Neural cell (in vitro differentiated cells): ENCODE measurements around the gene SSX2IP. TPM values are rescaled to one million over a fixed set of nuclear protein-coding genes. Genes with fewer than 3 reads are reported as not detected.

Source experiments
- H2AFZ ChIP-seq: fragments of 200-600, 300-800 bp; sonication (generic), shearing (Covaris generic); 2 replicates; pipeline ENCODE4 v1.6.0; 2014; ENCODE audit warnings: low read depth, mild to moderate bottlenecking, antibody characterized with exemption, low read length, moderate library complexity
- H3F3A ChIP-seq: fragments of 200-600 bp; shearing (Covaris generic); 2 replicates; pipeline ENCODE4 v1.6.1; 2016; ENCODE audit warnings: mild to moderate bottlenecking, moderate library complexity, mixed read lengths, antibody characterized with exemption, low read length; ENCODE audit not compliant: insufficient read depth, poor library complexity, severe bottlenecking
- H3K27ac ChIP-seq: fragments of 200-600, 300-800 bp; sonication (generic), shearing (Covaris generic); 2 replicates; pipeline ENCODE4 v1.5.1; 2014; ENCODE audit warnings: mild to moderate bottlenecking, low read length, moderate library complexity
- H3K27me3 ChIP-seq: fragments of 300-800, 200-600 bp; sonication (generic), shearing (Covaris generic); 2 replicates; pipeline ENCODE4 v1.6.0; 2014; ENCODE audit warnings: mild to moderate bottlenecking, low read depth, low read length, moderate library complexity; ENCODE audit not compliant: insufficient read depth
- H3K36me3 ChIP-seq: fragments of 300-800, 200-600 bp; sonication (generic), shearing (Covaris generic); 2 replicates; pipeline ENCODE4 v1.5.1; 2014; ENCODE audit warnings: mild to moderate bottlenecking, antibody characterized with exemption, low read length, moderate library complexity; ENCODE audit not compliant: insufficient read depth
- H3K4me2 ChIP-seq: fragments of 300-800, 200-600 bp; sonication (generic), shearing (Covaris generic); 2 replicates; pipeline ENCODE4 v1.6.0; 2014; ENCODE audit warnings: mild to moderate bottlenecking, low read length
- H3K4me3 ChIP-seq: fragments of 300-800, 200-600 bp; sonication (generic), shearing (Covaris generic); 2 replicates; pipeline ENCODE4 v1.5.1; 2014; ENCODE audit warnings: mild to moderate bottlenecking, low read length, moderate library complexity
- H3K79me2 ChIP-seq: fragments of 200-600 bp; shearing (Covaris generic); replicated peaks from 2 replicates; pipeline ENCODE4 v1.6.0; 2014; ENCODE audit warnings: mild to moderate bottlenecking, low read length, moderate library complexity; ENCODE audit not compliant: insufficient read depth
- H3K9ac ChIP-seq: fragments of 300-800, 200-600 bp; sonication (generic), shearing (Covaris generic); 2 replicates; pipeline ENCODE4 v1.6.1; 2016; ENCODE audit warnings: mild to moderate bottlenecking, low read length, mixed read lengths
- H3K9me2 ChIP-seq: fragments of 200-600 bp; shearing (Covaris generic); 2 replicates; pipeline ENCODE4 v1.6.1; 2016; ENCODE audit warnings: mild to moderate bottlenecking, low read length, mixed read lengths; ENCODE audit not compliant: insufficient read depth
- H3K9me3 ChIP-seq: fragments of 200-600, 300-800 bp; sonication (generic), shearing (Covaris generic); 2 replicates; pipeline ENCODE4 v1.6.1; 2016; ENCODE audit warnings: mild to moderate bottlenecking, mixed run types, low read length, moderate library complexity, mixed read lengths
- H4K20me1 ChIP-seq: fragments of 200-600 bp; shearing (Covaris generic); 2 replicates; pipeline ENCODE4 v1.6.1; 2016; ENCODE audit warnings: mild to moderate bottlenecking, mixed run types; ENCODE audit not compliant: insufficient read depth
- EP300 ChIP-seq: fragments of 450-650 bp; conservative IDR thresholded peaks from 2 replicates; pipeline ENCODE4 v1.6.1; 2014; ENCODE audit warnings: antibody characterized with exemption, mild to moderate bottlenecking, moderate library complexity; ENCODE audit not compliant: poor library complexity, severe bottlenecking
- EZH2 ChIP-seq: fragments of 200-600, 300-800 bp; shearing (Covaris generic), sonication (generic); IDR thresholded peaks from 2 replicates; pipeline ENCODE4 v1.6.1; 2014; ENCODE audit warnings: antibody characterized with exemption, low read length, borderline replicate concordance, mild to moderate bottlenecking; ENCODE audit not compliant: insufficient read depth, poor library complexity, severe bottlenecking
- MXI1 ChIP-seq: fragments of 450-650 bp; conservative IDR thresholded peaks from 2 replicates; pipeline ENCODE4 v1.6.1; 2014; ENCODE audit warnings: antibody characterized with exemption, mild to moderate bottlenecking; ENCODE audit not compliant: poor library complexity, severe bottlenecking
- POLR2AphosphoS5 ChIP-seq: IDR thresholded peaks from 2 replicates; pipeline ENCODE4 v1.6.1; 2012
- RAD21 ChIP-seq: fragments of 450-650 bp; conservative IDR thresholded peaks from 2 replicates; pipeline ENCODE4 v1.6.1; 2014; ENCODE audit warnings: antibody characterized with exemption, mild to moderate bottlenecking, moderate library complexity
- SMC3 ChIP-seq: fragments of 450-650 bp; conservative IDR thresholded peaks from 2 replicates; pipeline ENCODE4 v1.6.1; 2014; ENCODE audit warnings: antibody characterized with exemption, mild to moderate bottlenecking, moderate library complexity; ENCODE audit not compliant: poor library complexity
- TAF1 ChIP-seq: IDR thresholded peaks from 2 replicates; pipeline ENCODE4 v1.6.1; 2012; ENCODE audit warnings: low read depth
- polyA plus RNA-seq: library from polyadenylated mRNA; depleted of rRNA; stranded (reverse); fragments of >200 nt; gene quantifications from 2 replicates; pipeline ENCODE4 v1.2.3, GENCODE V29; 2014
- TF ChIP-seq, protein P1 (sequence below): fragments of 450-650 bp; IDR thresholded peaks from 2 replicates; pipeline ENCODE4 v1.5.1; 2014; ENCODE audit warnings: antibody characterized with exemption, mild to moderate bottlenecking, moderate library complexity; ENCODE audit not compliant: poor library complexity, severe bottlenecking
- TF ChIP-seq, protein P2 (sequence below): IDR thresholded peaks from 2 replicates; pipeline ENCODE4 v1.6.1; 2012; ENCODE audit warnings: borderline replicate concordance

SSX2IP gene
- polyA plus RNA-seq, 1 donor from 2014 or later = 21.7 TPM

DNA sequence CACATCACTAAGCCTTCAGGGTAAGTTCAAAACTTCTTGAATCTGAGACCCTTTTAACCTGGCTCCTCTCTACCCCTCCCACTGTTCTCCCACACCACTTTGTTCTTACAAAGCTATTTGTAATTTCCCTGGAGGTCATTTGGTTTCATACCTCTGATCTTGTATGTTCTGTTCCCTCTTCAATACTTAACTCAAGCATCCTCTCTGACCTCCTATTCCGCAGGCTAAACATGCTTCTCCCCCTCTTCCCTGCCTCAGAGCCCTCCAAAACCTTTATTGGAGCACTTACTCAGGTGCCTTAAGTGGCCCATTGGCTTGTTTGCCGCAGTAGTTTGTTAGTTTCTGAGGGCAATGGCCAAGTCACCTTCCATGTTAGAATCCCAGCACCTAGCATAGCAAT lies 54.8 kb downstream of the SSX2IP start:
- Histone ChIP-seq H3K9me2 (no peaks in the 10 kb centered on the region), H3K4me2 (no peak overlapping the region), H3K9ac (no peak overlapping the region), H3K9me3 (no peaks in the 10 kb centered on the region), H3K27ac (no peak overlapping the region), H3F3A (no peaks in the 10 kb centered on the region), H3K36me3 (no peaks in the 10 kb centered on the region), H3K79me2 (no peaks in the 10 kb centered on the region), H2AFZ (no peak overlapping the region), H4K20me1 (no peaks in the 10 kb centered on the region), H3K4me3 (no peak overlapping the region), H3K27me3 (no peaks in the 10 kb centered on the region)
- no peak for TF ChIP-seq MXI1
- no peak for TF ChIP-seq EZH2
- no peak for TF ChIP-seq TAF1
- TF ChIP-seq, protein P1, sequence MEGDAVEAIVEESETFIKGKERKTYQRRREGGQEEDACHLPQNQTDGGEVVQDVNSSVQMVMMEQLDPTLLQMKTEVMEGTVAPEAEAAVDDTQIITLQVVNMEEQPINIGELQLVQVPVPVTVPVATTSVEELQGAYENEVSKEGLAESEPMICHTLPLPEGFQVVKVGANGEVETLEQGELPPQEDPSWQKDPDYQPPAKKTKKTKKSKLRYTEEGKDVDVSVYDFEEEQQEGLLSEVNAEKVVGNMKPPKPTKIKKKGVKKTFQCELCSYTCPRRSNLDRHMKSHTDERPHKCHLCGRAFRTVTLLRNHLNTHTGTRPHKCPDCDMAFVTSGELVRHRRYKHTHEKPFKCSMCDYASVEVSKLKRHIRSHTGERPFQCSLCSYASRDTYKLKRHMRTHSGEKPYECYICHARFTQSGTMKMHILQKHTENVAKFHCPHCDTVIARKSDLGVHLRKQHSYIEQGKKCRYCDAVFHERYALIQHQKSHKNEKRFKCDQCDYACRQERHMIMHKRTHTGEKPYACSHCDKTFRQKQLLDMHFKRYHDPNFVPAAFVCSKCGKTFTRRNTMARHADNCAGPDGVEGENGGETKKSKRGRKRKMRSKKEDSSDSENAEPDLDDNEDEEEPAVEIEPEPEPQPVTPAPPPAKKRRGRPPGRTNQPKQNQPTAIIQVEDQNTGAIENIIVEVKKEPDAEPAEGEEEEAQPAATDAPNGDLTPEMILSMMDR = no peak

DNA sequence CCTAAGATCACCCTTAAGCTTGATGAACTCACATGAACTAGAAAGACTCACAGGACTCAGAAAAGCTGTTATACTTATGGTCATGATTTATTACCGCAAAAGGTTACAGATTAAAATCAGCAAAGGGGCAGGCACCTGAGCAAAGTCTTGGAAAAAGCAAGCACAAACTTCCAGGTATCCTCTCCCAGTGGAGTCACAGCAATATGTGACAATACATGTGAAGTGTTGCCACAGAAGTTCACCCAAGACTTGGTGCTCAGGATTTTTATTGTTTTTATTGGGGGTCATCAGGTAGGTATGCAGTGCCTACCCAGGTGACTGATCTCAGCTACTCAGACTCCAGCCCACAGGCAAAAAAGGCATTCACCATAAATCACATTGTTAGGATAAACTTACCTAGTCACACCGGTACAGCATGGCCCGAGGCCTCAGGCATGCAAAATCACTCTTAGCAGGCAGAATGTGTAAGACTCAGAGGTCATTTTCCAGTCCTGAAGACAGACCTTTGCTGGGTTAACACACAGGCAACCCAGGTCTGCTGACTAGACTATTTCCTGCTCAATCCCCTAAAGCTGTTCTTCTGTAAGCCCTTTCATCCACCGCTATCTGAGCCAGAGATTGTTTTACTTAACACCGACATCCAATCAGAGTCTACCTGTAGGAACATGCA lies 55.6 kb downstream of the SSX2IP start:
- Histone ChIP-seq H3K4me3 (no peak overlapping the region), H2AFZ (no peak overlapping the region), H3K36me3 (no peaks in the 10 kb centered on the region), H3K27ac (no peak overlapping the region), H3K4me2 (no peak overlapping the region), H3K9me2 (no peaks in the 10 kb centered on the region), H3K27me3 (no peaks in the 10 kb centered on the region), H3K9ac (no peak overlapping the region), H4K20me1 (no peaks in the 10 kb centered on the region), H3F3A (no peaks in the 10 kb centered on the region), H3K9me3 (no peaks in the 10 kb centered on the region), H3K79me2 (no peaks in the 10 kb centered on the region)
- TF ChIP-seq SMC3 (no peak), TAF1 (no peak), RAD21 (no peak), MXI1 (no peak), EZH2 (no peak), EP300 (no peak), POLR2AphosphoS5 (no peak)
- TF ChIP-seq, protein P1 = no peak
- TF ChIP-seq, protein P2, sequence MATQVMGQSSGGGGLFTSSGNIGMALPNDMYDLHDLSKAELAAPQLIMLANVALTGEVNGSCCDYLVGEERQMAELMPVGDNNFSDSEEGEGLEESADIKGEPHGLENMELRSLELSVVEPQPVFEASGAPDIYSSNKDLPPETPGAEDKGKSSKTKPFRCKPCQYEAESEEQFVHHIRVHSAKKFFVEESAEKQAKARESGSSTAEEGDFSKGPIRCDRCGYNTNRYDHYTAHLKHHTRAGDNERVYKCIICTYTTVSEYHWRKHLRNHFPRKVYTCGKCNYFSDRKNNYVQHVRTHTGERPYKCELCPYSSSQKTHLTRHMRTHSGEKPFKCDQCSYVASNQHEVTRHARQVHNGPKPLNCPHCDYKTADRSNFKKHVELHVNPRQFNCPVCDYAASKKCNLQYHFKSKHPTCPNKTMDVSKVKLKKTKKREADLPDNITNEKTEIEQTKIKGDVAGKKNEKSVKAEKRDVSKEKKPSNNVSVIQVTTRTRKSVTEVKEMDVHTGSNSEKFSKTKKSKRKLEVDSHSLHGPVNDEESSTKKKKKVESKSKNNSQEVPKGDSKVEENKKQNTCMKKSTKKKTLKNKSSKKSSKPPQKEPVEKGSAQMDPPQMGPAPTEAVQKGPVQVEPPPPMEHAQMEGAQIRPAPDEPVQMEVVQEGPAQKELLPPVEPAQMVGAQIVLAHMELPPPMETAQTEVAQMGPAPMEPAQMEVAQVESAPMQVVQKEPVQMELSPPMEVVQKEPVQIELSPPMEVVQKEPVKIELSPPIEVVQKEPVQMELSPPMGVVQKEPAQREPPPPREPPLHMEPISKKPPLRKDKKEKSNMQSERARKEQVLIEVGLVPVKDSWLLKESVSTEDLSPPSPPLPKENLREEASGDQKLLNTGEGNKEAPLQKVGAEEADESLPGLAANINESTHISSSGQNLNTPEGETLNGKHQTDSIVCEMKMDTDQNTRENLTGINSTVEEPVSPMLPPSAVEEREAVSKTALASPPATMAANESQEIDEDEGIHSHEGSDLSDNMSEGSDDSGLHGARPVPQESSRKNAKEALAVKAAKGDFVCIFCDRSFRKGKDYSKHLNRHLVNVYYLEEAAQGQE = no peak
